Measurements from ENCODE around the gene KIFC3. TPM values are rescaled to one million over a fixed set of nuclear protein-coding genes. Genes with fewer than 3 reads are reported as not detected.

The KIFC3 gene
- total and polyA plus RNA-seq, 2 of the 8 experiments (the other 6 are each of a cell fraction or from before 2014, with no cell fraction given): 2.1 to 7.1 TPM

GRCh38 chr16:57757883-57758282, 44.4 kb downstream of the KIFC3 start (continued):
- TF ChIP-seq, protein P1, sequence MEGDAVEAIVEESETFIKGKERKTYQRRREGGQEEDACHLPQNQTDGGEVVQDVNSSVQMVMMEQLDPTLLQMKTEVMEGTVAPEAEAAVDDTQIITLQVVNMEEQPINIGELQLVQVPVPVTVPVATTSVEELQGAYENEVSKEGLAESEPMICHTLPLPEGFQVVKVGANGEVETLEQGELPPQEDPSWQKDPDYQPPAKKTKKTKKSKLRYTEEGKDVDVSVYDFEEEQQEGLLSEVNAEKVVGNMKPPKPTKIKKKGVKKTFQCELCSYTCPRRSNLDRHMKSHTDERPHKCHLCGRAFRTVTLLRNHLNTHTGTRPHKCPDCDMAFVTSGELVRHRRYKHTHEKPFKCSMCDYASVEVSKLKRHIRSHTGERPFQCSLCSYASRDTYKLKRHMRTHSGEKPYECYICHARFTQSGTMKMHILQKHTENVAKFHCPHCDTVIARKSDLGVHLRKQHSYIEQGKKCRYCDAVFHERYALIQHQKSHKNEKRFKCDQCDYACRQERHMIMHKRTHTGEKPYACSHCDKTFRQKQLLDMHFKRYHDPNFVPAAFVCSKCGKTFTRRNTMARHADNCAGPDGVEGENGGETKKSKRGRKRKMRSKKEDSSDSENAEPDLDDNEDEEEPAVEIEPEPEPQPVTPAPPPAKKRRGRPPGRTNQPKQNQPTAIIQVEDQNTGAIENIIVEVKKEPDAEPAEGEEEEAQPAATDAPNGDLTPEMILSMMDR (IDR thresholded peaks at IDR 0.05; ENCODE audit: control extremely low read depth in 1 of 3, insufficient read depth in 1 of 3, low read depth in 1 of 3, low read length in 3 of 3): no peak
- TF ChIP-seq SP2 (IDR thresholded peaks at IDR 0.05; ENCODE audit: low read length) (no peak), EP300 (IDR thresholded peaks at IDR 0.05; ENCODE audit: borderline replicate concordance in 1 of 2, low read depth in 2 of 2, low read length in 2 of 2) (no peak), SP4 (IDR thresholded peaks at IDR 0.05; ENCODE audit: low read length) (no peak), TBP (IDR thresholded peaks at IDR 0.05; ENCODE audit: low read depth, low read length) (no peak), SIRT6 (IDR thresholded peaks at IDR 0.05; ENCODE audit: low read length) (no peak), CBX8 (IDR thresholded peaks at IDR 0.05; ENCODE audit: borderline replicate concordance, low read depth, low read length) (no peak), KDM1A (IDR thresholded peaks at IDR 0.05; ENCODE audit: borderline replicate concordance, low read length) (no peak)
